Right ventricle myocardium inferior (tissue), 1 donor: ENCODE measurements around the gene GH2. TPM values are rescaled to one million over a fixed set of nuclear protein-coding genes. Genes with fewer than 3 reads are reported as not detected.
A peak's percentile ranks its signal among the peaks of the same experiment; 100 is the strongest.
"Not testable (repeated sequence)": the region's sequence is repeated elsewhere in the genome, so short reads cannot be mapped to it uniquely, and the experiment has no call there.

ENCODE experiments used
- ATAC-seq: fragments of 200-7000 bp; cut with Tn5 transposase; one replicate; pipeline ENCODE4 v1.9.1; 2020; ENCODE audit warnings: mild to moderate bottlenecking, moderate library complexity
- DNase-seq: peaks from one replicate; pipeline ENCODE4 v3.0.0; 2021; ENCODE audit errors: missing footprints
- intact Hi-C: fragments of 100-400 bp; cut with DNase I; formaldehyde crosslinking; loops from one replicate; pipeline ENCODE4 v1.11.0; 2022
- long read RNA-seq: library from polyadenylated mRNA; unstranded; transcript quantifications from one replicate; pipeline ENCODE4 v2.0.0, GENCODE V29; 2021
- total RNA-seq: library from RNA; stranded (reverse); fragmentation: NEBNext Ultra II Directional; extraction: Animal tissue kit (Norgen Biotek cat#: 25700); gene quantifications from one replicate; pipeline ENCODE4 v1.2.1, GENCODE V29; 2021
- donor health status: DM: no; HTN: yes; CAD: no; lungs with severe emphysema.

GH2 gene
- total RNA-seq: not detected
- long read RNA-seq: 0 reads

DNA sequence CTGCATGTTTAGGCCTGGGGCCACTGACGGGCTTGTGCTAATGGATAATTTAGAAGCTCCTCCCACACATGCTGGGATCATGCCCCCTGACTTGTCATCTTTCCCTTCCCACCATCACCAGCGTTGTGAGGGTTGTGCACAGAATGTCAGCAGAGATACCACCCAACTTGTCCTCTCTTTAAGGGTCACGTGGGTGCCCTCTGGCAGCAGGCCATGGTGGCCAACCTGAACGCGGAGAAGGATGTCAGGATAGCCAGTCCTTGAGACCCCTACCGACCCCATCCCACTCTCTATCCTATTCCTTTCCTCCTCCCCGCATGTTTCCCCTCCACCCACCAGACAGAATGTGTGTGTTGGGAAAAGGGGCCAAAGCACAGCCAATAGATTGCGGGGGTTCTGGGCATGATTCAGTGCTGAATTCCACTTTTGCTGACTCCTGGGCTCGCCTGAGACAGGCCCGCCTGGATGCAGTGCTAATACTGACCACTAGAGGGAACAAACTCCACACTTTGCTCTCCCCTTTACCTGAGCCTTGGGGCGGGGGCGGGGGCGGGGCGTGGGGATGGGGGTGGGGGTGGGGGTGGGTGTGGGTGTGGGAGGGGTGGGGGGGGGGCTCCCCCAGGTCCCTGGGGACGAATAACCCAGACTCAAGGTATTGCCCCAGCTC, at the start of gene GH2:
Gene GH2, minus strand, starts transcription at position 10 of the 667 bp plus-strand sequence. CDS start 143 bp downstream, outside the sequence.
- peak; percentile 49 for ATAC-seq
- intact Hi-C loops: no loop called here
- DNase-seq: no peak

DNA sequence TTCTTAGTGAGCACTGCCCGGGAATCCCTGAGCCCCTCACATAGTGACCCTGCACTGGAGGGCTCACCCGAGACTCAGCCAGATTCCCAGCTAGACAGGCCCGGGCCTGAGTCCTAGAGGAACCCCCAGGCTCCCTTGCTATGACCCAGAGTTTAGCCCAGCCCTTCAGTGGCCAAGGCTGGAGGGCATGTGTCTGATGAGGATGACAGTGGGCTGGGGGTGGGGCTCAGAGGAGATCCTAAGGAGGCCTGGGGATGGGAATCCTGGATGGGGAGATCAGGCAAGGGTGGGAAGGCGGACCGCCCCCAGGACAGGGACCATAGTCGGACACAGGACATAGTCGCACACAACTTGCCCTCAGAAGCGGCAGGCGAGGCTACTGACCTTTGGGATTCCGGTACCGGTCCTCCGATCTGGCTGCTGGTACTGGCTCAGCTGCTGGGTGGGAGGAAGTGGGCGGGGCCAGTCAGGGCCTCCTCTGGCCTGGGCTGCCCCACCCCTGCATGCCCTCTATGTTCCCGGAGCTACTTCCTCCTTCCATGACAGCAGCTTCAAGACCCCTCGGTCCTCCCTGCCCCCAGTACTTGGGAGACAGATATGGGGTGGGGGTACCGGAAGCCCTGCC, 49.3 kb upstream of the GH2 start:
- DNase-seq (peak; percentile 87), ATAC-seq (peak; percentile 77)
- intact Hi-C loops: loop anchor here (5.0 kb wide), 1 partner anchor 61 kb away; no protein-coding TSS in a partner anchor

DNA sequence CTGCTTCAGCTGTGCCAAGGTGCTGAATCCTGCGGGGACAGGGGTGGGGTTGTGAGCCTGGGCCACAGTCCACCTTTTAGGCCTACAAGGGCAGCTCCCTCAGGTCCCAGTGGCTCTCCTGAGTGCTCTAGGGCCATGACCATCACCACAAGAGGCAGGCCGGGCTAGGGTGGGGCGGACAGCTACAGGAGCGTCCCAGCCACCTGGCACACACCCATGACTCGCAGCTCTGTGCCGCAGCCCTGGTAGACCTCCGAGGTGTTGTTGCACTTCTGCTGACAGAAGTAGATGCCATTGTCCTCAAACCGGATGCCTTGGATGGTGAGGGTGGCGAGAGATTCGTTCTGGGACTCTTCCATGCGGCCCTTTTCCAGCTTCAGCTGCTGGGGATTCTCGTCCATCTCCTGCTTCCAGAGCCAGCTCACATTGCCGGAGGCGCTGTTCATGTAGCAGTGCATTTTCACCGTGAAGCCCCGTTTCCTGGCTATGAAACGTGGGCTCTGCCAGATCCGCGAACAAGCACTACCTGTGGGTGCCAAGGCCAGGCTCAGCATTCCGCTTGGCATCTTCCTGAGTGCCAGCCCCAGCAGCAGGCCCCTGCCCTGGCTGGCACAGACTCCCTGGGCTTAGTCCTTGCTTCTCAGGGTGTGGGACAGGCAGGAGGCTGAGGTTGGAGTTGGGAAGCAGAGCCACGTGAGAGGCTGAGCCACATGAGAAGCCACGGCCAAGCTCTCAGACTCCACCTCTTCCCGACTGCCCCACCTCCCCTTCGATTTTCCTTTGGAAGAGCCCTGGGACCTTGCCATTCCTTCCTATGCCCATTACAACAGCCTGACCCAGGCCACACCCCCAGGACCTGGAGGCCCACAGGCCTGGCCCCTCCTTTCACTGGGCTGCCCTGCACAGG, 48.4 kb upstream of the GH2 start:
- DNase-seq: peak; percentile 28
- intact Hi-C loops: loop anchor here (5.0 kb wide), 1 partner anchor 62 kb away; no protein-coding TSS in a partner anchor
- ATAC-seq: no peak

DNA sequence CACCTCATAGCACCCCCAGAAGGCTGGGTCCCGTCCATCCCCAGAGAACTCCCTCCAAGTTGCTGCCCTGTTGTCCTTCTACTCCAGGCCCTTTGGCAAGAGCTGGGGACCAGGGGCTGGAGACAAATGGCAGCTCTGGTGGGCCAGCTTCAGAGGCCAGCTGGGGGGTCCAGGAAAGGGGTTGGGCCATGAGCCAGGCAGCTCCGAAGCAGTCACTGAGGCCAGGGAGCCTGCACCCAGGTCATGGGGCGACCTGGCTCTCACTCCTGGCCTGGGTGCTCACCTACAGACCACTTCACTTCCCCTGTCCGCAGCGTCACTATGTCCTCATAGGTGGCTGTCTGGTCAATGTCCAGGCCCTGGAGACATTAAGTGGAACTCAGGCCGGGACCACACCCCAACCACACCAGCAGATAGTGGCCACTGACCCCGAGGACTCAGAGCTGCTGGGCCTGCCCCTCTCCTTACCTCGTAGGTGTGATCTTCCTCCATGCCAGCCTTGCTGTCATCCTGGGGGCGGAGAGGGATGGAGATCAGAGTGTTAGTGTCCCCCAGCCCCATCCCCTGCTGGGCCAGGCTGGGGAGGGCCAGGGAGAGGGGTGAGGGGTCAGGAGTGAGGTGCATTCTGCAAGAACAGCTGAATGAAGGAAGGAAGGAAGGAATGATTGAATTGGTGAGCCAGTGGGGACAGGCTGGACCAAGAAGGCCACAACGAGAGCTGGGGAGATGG, 47.4 kb upstream of the GH2 start:
- intact Hi-C loops: no loop called here
- DNase-seq (peak; percentile 21), ATAC-seq (no peak)

DNA sequence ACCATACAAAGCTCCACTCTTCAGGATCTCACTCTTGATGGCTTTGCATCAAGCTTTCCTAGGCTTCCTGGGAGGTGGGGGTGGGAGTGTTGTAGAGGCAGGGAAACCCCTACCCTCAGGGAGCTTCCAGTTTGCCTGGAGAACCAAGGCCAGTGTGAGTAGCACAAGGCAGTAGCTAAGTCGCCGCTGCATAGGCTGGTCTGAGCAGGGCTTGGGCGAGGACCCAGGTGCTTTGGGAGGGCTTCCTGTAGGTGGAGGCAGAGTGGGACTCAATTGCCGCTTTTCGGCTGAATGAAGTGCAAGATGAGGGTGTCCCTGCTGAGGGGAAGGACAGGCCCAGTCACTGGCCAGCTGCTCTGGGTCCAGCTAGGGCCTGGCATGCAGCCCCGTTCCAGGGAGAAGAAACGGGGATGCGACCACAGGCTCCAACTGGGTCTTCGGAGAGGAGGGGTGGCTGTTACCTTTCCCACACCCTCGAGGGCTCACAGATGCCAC, 46.5 kb upstream of the GH2 start:
- intact Hi-C loops: no loop called here
- DNase-seq: peak; percentile 16
- no peak for ATAC-seq

DNA sequence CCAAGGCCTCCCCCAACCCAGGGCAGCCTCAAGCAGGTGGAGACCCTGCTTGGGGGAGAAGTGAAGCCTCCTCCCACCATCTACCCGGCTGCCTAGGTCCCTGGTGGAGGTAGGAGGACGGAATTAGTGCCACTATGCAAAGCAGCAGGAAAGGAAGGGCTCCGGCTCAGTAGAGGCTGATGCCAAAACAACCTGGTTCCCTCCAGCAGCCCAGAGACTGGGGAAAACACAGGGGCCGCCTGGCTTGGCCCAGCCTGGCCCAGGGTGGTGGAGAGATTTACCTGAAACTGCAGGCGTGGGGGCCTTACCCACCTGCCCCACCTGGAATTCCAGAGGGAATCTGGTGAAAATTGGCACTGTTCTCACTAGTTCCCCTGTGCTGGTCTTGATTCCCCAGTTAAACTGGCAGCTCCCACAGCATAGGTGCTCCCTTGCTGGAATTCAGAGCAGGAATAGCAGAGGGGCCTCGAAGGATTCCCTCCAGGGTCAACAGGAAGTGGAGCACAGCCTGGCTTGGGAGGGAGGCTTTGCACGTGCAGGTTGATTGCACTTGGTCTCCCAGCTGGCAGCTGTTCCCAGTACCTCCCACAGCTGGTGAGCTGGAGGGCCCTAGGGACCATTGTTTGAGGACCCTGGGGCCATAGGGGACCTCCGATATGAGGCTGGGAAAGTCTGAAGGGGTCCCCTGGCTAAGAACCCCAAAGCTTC, 45.9 kb upstream of the GH2 start:
- ATAC-seq (no peak), DNase-seq (peak; percentile 39)
- intact Hi-C loops: no loop called here

DNA sequence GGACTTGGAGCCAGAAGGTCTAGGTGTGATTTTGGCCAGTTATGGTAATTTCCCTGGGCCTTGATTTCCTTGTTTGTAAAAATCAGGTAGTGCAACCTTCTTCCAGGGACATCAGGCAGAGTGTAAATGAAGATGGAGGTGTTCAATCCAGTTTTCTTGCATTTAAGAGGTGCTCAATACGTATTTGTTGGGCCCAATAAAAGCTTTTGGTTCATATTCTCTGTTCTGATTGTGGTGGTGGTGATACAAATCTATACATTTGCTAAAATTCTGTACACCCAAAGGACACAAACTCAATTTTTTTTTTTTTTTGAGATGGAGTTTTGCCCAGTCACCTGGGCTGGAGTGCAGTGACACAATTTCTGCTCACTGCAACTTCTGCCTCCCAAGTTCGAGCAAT, 44.4 kb upstream of the GH2 start:
- DNase-seq (no peak), ATAC-seq (no peak)
- intact Hi-C loops: no loop called here

DNA sequence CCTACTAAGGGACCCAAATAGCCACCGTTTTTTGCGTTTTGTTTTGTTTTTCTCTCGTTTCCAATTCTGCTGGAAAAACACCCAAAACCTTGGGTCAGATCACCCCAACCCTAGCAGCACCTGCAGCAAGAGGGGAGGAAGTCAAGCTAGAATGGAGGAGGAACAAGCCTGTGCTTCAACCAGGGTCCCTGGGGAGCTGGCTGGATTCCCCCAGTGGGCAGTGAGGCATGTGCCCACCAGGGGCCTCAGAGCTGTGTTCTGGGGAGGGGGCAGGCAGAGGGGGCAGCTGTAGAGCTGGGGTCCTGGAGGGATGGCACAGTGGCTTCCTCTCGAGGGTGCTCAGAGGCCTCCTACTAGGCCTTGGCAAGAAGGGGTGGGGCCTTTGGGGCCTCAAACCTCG, 43.9 kb upstream of the GH2 start:
- DNase-seq: peak; percentile 25
- no peak for ATAC-seq
- intact Hi-C loops: no loop called here

DNA sequence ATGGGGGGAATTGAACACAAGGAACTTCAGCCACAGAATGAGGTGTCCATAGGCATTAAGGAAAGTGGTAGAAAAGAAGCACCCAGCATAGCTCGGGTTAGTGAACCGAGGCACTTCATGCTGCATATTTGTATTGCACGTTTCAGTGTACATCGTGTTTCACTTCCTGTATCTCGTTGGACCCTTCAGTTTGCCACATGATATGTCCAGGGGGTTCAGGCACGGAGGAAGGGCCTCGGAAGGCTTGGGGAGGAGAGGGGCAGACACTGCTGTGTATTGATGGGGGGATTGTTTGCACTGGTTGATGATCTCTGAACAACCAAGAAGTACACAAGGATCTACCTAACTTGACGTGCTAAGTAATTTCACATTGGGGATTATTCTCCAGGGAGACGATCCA, 40.7 kb upstream of the GH2 start:
- DNase-seq, intact Hi-C loops, ATAC-seq: not testable (repeated sequence)

DNA sequence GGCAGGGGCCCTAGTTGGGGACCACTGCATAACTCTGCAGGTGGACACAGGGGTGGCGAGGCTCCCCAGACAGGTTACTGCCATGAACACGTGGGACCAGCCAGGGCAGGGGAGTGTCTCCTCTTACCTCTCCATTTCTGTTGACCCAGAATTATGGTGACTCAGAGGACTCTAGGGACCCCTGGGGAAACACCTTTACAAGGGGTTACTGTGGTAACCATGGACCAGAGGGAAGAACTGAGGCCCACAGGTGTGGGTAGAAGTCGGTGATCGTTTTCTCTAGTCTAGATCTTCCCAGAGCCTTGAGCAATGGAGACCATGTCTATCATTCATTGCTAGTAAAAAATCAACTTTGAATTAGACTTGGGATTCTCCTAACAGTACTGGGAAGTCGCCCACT, 39.0 kb upstream of the GH2 start:
- ATAC-seq, DNase-seq, intact Hi-C loops: not testable (repeated sequence)

DNA sequence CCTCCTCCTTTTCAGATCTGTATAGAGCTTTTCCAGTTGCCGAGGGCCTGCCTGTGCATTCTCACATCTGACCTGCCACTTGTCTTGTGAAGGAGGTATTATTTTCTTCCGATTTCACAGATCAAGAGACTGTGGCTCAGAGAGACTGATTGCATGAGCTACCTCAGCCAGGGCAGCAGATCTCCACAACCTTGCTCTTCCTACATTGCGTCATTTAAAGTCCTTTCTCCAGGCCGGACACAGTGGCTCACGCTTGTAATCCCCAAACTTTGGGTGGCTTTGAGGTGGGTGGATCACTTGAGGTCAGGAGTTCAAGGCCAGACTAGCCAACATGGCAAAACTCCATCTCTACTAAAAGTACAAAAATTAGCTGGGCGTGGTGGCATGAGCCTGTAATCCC, 38.3 kb upstream of the GH2 start:
- intact Hi-C loops, DNase-seq, ATAC-seq: not testable (repeated sequence)

DNA sequence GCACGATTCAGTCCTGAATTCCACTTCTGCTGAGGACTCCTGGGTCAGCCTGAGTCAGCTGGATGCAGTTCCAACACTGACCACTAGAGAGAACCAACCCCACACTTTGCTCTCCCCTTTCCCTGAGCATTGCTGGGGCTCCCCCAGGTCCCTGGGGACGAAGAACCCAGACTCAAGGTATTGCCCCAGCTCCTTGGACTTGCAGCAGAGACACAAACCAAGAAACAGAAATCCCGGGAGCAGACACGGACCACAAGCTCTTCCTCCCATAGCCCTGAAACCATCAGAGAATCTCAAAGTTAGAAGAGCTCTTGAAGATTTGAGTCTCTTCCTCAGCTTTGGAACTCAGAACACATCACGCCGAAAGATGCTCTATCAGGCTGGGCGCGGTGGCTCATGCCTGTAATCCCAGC, 37.6 kb upstream of the GH2 start:
- ATAC-seq: peak; percentile 65
- intact Hi-C loops: loop anchor here (1.0 to 2.0 kb wide), 3 partner anchors 27 to 105 kb away; no protein-coding TSS in a partner anchor
- DNase-seq: no peak

DNA sequence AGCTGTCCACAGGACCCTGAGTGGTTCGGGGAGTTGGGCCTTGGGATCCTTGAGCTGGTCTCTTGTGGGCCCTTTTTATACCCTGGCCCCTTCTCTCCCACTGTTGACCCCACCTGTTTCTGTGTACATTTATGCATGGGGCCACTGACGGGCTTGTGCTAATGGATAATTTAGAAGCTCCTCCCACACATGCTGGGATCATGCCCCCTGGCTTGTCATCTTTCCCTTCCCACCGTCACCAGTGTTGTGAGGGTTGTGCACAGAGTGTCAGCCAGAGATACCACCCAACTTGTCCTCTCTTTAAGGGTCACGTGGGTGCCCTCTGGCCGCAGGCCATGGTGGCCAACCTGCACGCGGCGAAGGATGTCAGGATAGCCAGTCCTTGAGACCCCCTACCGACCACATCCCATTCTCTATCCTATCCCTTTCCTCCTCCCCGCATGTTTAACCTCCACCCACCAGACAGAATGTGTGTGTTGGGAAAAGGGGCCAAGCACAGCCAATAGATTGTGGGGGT, 37.1 kb upstream of the GH2 start, which contains the start of gene GH1:
Gene GH1, minus strand, starts transcription at position 51 of the 517 bp plus-strand sequence. CDS start 63 bp downstream, outside the sequence.
- DNase-seq, ATAC-seq: not testable (repeated sequence)
- intact Hi-C loops: loop anchor here (1.0 to 2.0 kb wide), 3 partner anchors 28 to 106 kb away; no protein-coding TSS in a partner anchor

DNA sequence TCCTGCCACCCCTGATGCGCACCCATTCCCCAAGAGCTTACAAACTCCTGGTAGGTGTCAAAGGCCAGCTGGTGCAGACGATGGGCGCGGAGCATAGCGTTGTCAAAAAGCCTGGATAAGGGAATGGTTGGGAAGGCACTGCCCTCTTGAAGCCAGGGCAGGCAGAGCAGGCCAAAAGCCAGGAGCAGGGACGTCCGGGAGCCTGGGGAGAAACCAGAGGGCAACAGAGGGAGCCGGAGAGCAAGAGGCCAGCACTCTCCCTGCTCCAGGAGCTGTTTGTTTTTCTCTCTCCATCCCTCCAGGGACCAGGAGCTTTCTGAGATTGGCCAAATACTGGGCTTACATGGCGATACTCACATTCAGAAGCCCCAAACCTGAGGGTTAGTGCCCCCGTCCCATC, 36.6 kb upstream of the GH2 start:
- intact Hi-C loops: loop anchor here (2.0 kb wide), 2 partner anchors 28 to 106 kb away; no protein-coding TSS in a partner anchor
- no peak for ATAC-seq

DNA sequence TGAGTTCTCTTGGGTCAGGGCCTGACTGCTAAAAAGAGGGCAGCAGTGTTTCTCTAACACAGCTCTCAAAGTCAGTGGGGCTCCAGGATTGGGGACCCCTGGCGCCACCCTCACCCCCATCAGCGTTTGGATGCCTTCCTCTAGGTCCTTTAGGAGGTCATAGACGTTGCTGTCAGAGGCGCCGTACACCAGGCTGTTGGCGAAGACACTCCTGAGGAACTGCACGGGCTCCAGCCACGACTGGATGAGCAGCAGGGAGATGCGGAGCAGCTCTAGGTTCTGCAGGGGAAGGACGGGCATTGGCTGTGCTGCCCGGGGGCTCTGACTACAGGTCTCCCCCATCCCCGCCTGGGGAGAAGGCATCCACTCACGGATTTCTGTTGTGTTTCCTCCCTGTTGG, 35.9 kb upstream of the GH2 start:
- no peak for ATAC-seq
- intact Hi-C loops: loop anchor here (2.0 kb wide), 2 partner anchors 29 to 107 kb away; no protein-coding TSS in a partner anchor
- no peak for DNase-seq

More for the DNA sequence above, 36.6 kb upstream of the GH2 start:
- no peak for DNase-seq

DNA sequence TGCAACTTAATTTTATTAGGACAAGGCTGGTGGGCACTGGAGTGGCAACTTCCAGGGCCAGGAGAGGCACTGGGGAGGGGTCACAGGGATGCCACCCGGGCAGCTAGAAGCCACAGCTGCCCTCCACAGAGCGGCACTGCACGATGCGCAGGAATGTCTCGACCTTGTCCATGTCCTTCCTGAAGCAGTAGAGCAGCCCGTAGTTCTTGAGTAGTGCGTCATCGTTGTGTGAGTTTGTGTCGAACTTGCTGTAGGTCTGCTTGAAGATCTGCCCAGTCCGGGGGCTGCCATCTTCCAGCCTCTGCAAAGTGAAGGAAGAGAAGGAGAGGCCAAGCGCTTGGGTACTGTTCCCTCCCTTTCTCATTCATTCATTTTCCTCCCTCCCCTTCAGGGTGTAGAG, 35.5 kb upstream of the GH2 start:
- ATAC-seq, intact Hi-C loops, DNase-seq: not testable (repeated sequence)

DNA sequence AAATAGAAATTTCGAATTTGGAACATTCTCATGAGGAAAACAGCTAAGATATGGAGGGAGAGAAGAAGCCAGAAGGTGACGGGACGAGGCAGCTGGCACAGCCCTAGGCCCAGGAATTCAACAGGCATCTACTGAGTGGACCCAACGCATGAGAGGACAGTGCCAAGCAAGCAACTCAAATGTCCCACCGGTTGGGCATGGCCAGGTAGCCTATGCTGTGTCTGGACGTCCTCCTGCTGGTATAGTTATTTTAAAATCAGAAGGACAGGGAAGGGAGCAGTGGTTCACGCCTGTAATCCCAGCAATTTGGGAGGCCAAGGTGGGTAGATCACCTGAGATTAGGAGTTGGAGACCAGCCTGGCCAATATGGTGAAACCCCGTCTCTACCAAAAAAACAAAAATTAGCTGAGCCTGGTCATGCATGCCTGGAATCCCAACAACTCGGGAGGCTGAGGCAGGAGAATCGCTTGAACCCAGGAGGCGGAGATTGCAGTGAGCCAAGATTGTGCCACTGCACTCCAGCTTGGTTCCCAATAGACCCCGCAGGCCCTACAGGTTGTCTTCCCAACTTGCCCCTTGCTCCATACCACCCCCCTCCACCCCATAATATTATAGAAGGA, 34.9 kb upstream of the GH2 start:
- ATAC-seq: no peak
- intact Hi-C loops: no loop called here
- DNase-seq: no peak
